ENCODE results near the gene HKDC1.
A peak's percentile ranks its signal among the peaks of the same experiment; 100 is the strongest.
"Not testable (repeated sequence)": the region's sequence is repeated elsewhere in the genome, so short reads cannot be mapped to it uniquely, and the experiment has no call there.

HKDC1 gene

GRCh38 chr10:69275444-69275843 is 55.3 kb downstream of the HKDC1 start:
- no peak overlapping the region for H3K4me3 ChIP-seq (ENCODE audit: low read depth, low read length)
- TF ChIP-seq CTCF (conservative IDR thresholded peaks at IDR 0.05; ENCODE audit: low read depth, low read length) = no peak
- no peak for DNase-seq (ENCODE audit: low read depth)

- TF ChIP-seq CTCF (conservative IDR thresholded peaks at IDR 0.05; ENCODE audit: low read depth, low read length) = no peak
- no peak overlapping the region for H3K4me3 ChIP-seq (ENCODE audit: low read depth, low read length)
- DNase-seq (ENCODE audit: low read depth) = no peak
Measured at GRCh38 chr10:69276503-69276902, 56.4 kb downstream of the HKDC1 start.

- peak; percentile 84 for DNase-seq (ENCODE audit: low read depth)
- TF ChIP-seq CTCF (conservative IDR thresholded peaks at IDR 0.05; ENCODE audit: low read depth, low read length) = no peak
- no peak within 1 kb of the TSS for H3K4me3 ChIP-seq (ENCODE audit: low read depth, low read length)
Measured at GRCh38 chr10:69278446-69278963, 58.4 kb downstream of the HKDC1 start, which contains the start of gene HK1. TSS of gene HK1 (plus strand) at chr10:69278496.

- no peak for TF ChIP-seq CTCF (conservative IDR thresholded peaks at IDR 0.05; ENCODE audit: low read depth, low read length)
- no peak overlapping the region for H3K4me3 ChIP-seq (ENCODE audit: low read depth, low read length)
- DNase-seq (ENCODE audit: low read depth) = no peak
Measured at GRCh38 chr10:69279110-69279509, 59.0 kb downstream of the HKDC1 start.

GRCh38 chr10:69281507-69282413 is 61.6 kb downstream of the HKDC1 start:
- TF ChIP-seq CTCF (conservative IDR thresholded peaks at IDR 0.05; ENCODE audit: low read depth, low read length) = no peak
- H3K4me3 ChIP-seq (ENCODE audit: low read depth, low read length) = no peak overlapping the region

GRCh38 chr10:69284402-69284801 is 64.3 kb downstream of the HKDC1 start:
- DNase-seq (ENCODE audit: low read depth); H3K4me3 ChIP-seq (ENCODE audit: low read depth, low read length): not testable (repeated sequence)

More at GRCh38 chr10:69281507-69282413, 61.6 kb downstream of the HKDC1 start:
- DNase-seq (ENCODE audit: low read depth) = no peak

GRCh38 chr10:69285699-69286098 is 65.6 kb downstream of the HKDC1 start:
- no peak overlapping the region for H3K4me3 ChIP-seq (ENCODE audit: low read depth, low read length)
- TF ChIP-seq CTCF (conservative IDR thresholded peaks at IDR 0.05; ENCODE audit: low read depth, low read length) = no peak
- DNase-seq (ENCODE audit: low read depth) = no peak

Measured in choroid plexus epithelial cell (primary cell).